GM23248 (cell line): ENCODE data around the gene USP2.

Source experiments
- EZH2 ChIP-seq: fragments of 200-600 bp; sonication (generic); IDR thresholded peaks from 2 replicates; pipeline ENCODE4 v1.6.1; 2018; ENCODE audit warnings: antibody characterized with exemption, mild to moderate bottlenecking; ENCODE audit not compliant: insufficient read depth, poor library complexity, severe bottlenecking
- EZH2phosphoT487 ChIP-seq: fragments of 200-600 bp; sonication (generic); IDR thresholded peaks from 2 replicates; pipeline ENCODE4 v1.6.1; 2018; ENCODE audit warnings: antibody characterized with exemption, moderate library complexity, mild to moderate bottlenecking, low read depth; ENCODE audit not compliant: insufficient read depth

- TF ChIP-seq EZH2 = no peak
- no peak for TF ChIP-seq EZH2phosphoT487
These were observed 63.8 kb downstream of the USP2 start for GRCh38 chr11:119317592-119318239.
